DND-41 (cell line): ENCODE results near the gene ARRDC1.
A peak's percentile ranks its signal among the peaks of the same experiment; 100 is the strongest.

Experiments
- ATAC-seq: fragments of 200-7000 bp; cut with Tn5 transposase; 3 replicates; pipeline ENCODE4 v1.9.1; 2021; ENCODE audit warnings: low read depth; ENCODE audit not compliant: insufficient read depth
- DNase-seq: peaks from one replicate; pipeline ENCODE4 v3.0.0-alpha.2; 2020
- H2AFZ ChIP-seq: 2 replicates; pipeline ENCODE4 v1.6.0; 2012; ENCODE audit warnings: low read depth, low read length
- H3K27ac ChIP-seq: 2 replicates; pipeline ENCODE4 v1.5.1; 2012; ENCODE audit warnings: low read length, inconsistent platforms
- H3K27me3 ChIP-seq: fragments of 200-600 bp; sonication (generic); 2 replicates; pipeline ENCODE4 v1.6.0; 2012; ENCODE audit warnings: low read length, mild to moderate bottlenecking, inconsistent platforms; ENCODE audit not compliant: insufficient read depth, poor library complexity
- H3K36me3 ChIP-seq: 2 replicates; pipeline ENCODE4 v1.5.1; 2012; ENCODE audit warnings: low read length, inconsistent platforms; ENCODE audit not compliant: insufficient read depth
- H3K4me1 ChIP-seq: 2 replicates; pipeline ENCODE4 v1.5.1; 2012; ENCODE audit warnings: mild to moderate bottlenecking, low read length; ENCODE audit not compliant: insufficient read depth
- H3K4me2 ChIP-seq: 2 replicates; pipeline ENCODE4 v1.6.0; 2012; ENCODE audit warnings: mild to moderate bottlenecking, moderate library complexity, low read length, inconsistent platforms; ENCODE audit not compliant: insufficient read depth
- H3K4me3 ChIP-seq, 2 experiments: fragments of 200-600 bp in 1 of 2; shearing (Covaris generic) in 1 of 2; 2 replicates each; pipeline ENCODE4 v1.5.1; 2012 to 2016; ENCODE audit warnings: inconsistent platforms in 2 of 2, low read length in 2 of 2, mild to moderate bottlenecking in 2 of 2, low read depth in 1 of 2, moderate library complexity in 1 of 2
- H3K79me2 ChIP-seq: 2 replicates; pipeline ENCODE4 v1.6.0; 2012; ENCODE audit warnings: low read length, inconsistent platforms; ENCODE audit not compliant: insufficient read depth
- H3K9ac ChIP-seq: 2 replicates; pipeline ENCODE4 v1.6.0; 2012; ENCODE audit warnings: low read depth, mild to moderate bottlenecking, inconsistent platforms, low read length, moderate library complexity
- H3K9me3 ChIP-seq: 2 replicates; pipeline ENCODE4 v1.5.1; 2012; ENCODE audit warnings: low read length, moderate library complexity, mild to moderate bottlenecking, inconsistent platforms; ENCODE audit not compliant: insufficient read depth, severe bottlenecking
- H4K20me1 ChIP-seq: 2 replicates; pipeline ENCODE4 v1.6.0; 2012; ENCODE audit warnings: low read length; ENCODE audit not compliant: insufficient read depth
- CTCF ChIP-seq: IDR thresholded peaks from 2 replicates; pipeline ENCODE4 v1.5.1; 2012; ENCODE audit warnings: borderline replicate concordance, low read length, moderate library complexity, mild to moderate bottlenecking; ENCODE audit not compliant: poor library complexity, severe bottlenecking; ENCODE audit errors: extremely low read depth
- EZH2 ChIP-seq: IDR thresholded peaks from 3 replicates; pipeline ENCODE4 v1.6.1; 2012; ENCODE audit warnings: borderline replicate concordance, low read depth, mild to moderate bottlenecking, moderate library complexity, low read length, inconsistent platforms; ENCODE audit not compliant: severe bottlenecking

The ARRDC1 gene

GRCh38 chr9:137610944-137611343, 5.5 kb downstream of the ARRDC1 start:
- H3K9ac ChIP-seq, result no peak overlapping the region
- no peak for ATAC-seq
- peaks cover 31% of the 10 kb centered on the region for H3K36me3 ChIP-seq
- H3K27me3 ChIP-seq, result no peaks in the 10 kb centered on the region
- no peak for TF ChIP-seq EZH2
- no peak for TF ChIP-seq CTCF
- no peak overlapping the region for H2AFZ ChIP-seq
- H3K27ac ChIP-seq, result no peak overlapping the region
- peaks cover 25% of the 10 kb centered on the region for H3K79me2 ChIP-seq
- no peak for DNase-seq
- H3K4me1 ChIP-seq, result peaks cover 16% of the 10 kb centered on the region
- H3K4me3 ChIP-seq, result no peak overlapping the region
- H3K9me3 ChIP-seq, result no peaks in the 10 kb centered on the region
- H4K20me1 ChIP-seq, result peaks cover 35% of the 10 kb centered on the region
- no peak overlapping the region for H3K4me2 ChIP-seq

- no peaks in the 10 kb centered on the region for H3K9me3 ChIP-seq
- H3K36me3 ChIP-seq, result peaks cover 39% of the 10 kb centered on the region
- no peak overlapping the region for H3K4me2 ChIP-seq
- H3K4me1 ChIP-seq, result peaks cover 14% of the 10 kb centered on the region
- DNase-seq, result no peak
- peak; percentile 20 for ATAC-seq
- H3K9ac ChIP-seq, result no peak overlapping the region
- H3K27ac ChIP-seq, result no peak overlapping the region
- H3K27me3 ChIP-seq, result no peaks in the 10 kb centered on the region
- no peak overlapping the region for H3K4me3 ChIP-seq
- no peak overlapping the region for H2AFZ ChIP-seq
- TF ChIP-seq EZH2 (no peak), CTCF (no peak)
- H3K79me2 ChIP-seq, result peaks cover 23% of the 10 kb centered on the region
- H4K20me1 ChIP-seq, result peaks cover 33% of the 10 kb centered on the region
These were observed 6.4 kb downstream of the ARRDC1 start for GRCh38 chr9:137611623-137612609.

- TF ChIP-seq CTCF (no peak), EZH2 (no peak)
- no peaks in the 10 kb centered on the region for H3K9me3 ChIP-seq
- H3K36me3 ChIP-seq, result peaks cover 45% of the 10 kb centered on the region
- H3K27me3 ChIP-seq, result no peaks in the 10 kb centered on the region
- ATAC-seq (peak; percentile 10; the same call in 1 of the 3 replicates), DNase-seq (no peak)
- H3K27ac ChIP-seq, result no peak overlapping the region; the same call in 1 of the 2 replicates
- H3K4me3 ChIP-seq, result no peak overlapping the region
- no peak overlapping the region for H3K9ac ChIP-seq
- H3K79me2 ChIP-seq, result peaks cover 23% of the 10 kb centered on the region
- H3K4me1 ChIP-seq, result peaks cover 16% of the 10 kb centered on the region
- H4K20me1 ChIP-seq, result peaks cover 30% of the 10 kb centered on the region
- H3K4me2 ChIP-seq, result no peak overlapping the region
- no peak overlapping the region for H2AFZ ChIP-seq
These were observed 7.3 kb downstream of the ARRDC1 start for GRCh38 chr9:137612741-137613142.
